Hematopoietic multipotent progenitor cell treated with erythropoietin and hydrocortisone succinate and interleukin-3 and kit ligand, for 6 days (in vitro differentiated cells): Measurements from ENCODE around the gene MYO10.
A peak's percentile ranks its signal among the peaks of the same experiment; 100 is the strongest.
"Not testable (repeated sequence)": the region's sequence is repeated elsewhere in the genome, so short reads cannot be mapped to it uniquely, and the experiment has no call there.

Source experiments
- DNase-seq: peaks from one replicate; pipeline ENCODE4 v3.0.0-alpha.2; 2015

Gene MYO10

DNA sequence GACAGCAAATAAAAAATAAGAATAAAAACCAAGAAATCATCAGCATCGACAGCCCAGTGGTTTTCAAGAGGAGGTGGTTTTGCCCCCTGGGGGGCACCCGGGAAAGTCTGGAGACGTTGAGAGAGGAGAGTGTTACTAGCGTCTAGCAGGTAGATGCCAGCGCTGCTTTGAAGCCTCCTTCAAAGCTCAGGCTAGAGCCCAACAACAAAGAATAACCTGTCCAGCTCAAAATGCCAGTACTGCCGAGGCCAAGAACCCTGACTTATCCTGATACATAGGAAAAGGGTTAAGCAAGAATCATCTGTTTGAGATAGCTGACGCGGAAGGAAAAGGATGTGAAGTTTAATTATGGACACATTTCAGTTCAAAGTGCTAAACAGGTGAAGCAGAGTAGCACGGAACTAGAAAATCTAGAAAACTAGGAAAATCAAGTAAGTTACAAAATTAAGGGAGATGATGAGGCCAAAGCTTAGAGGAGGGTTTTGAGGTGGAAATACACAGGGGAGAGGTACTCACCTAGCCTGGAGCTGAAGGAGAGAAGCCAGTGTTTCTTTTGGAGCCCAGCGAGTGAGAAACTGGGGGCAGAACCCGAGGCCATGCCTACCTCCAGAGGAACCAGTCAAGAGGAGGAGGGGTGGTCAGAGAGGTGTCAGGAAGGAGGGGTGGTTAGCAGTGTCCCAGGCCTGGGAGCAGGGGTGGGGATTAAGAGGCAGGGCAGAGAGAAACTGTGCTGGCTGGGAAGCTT lies 198.3 kb downstream of the MYO10 start:
- DNase-seq = no peak

DNA sequence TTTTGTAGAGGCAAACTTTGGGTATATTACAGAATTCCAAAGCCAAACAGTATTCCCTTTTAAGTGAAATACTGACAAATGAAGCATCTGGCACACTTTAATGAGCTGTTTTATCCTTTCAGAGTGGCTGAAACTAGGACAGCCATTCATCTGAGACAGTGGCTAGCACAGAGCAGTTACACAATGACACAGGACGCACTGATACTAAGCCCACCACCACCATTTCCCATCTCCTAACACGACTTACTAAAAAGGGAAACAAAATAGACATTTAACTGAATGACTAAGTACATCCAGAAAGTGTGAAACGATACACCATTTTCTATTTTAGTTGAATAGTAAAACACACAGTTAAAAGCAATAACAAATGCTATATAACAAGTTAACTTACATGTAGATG lies 198.9 kb downstream of the MYO10 start:
- DNase-seq = no peak

DNA sequence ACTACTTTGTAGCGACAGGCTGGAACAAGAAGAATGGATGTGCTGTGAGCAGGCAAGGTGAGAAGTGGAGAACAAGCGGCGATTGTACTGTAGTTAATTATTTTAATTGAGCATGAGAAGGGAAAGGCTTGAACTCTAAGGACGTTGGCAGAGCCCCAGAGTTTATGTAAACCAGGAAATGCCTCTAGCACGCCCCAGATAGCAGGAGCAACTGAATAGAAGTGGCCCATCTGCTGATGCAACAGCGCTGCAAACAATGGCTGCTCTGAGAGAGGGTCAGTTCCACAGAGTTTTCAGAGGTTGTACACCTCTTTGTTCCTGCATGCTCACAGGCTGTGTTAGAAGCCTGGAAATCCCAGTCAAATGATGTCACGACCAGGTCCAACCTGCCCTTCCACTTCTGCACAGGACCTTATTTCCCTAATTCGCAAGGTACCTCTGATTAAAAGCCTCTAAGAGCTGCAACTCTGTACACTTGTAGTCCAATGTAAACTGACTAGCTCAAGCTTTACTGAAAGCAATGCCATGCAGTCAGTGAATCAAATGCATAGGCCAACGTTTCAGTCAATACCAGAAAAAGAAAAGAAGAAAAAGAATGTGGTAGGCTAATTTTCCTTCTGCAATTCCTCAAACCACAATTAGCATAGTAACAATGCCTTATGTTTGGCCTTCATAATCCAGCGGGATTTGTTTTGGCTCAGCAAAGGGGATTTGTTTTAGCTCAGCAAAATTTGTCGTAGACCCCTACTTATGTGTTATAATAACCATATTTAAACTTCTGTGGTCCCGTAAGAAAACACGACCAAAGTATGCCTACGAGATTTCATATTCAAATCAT lies 199.7 kb downstream of the MYO10 start:
- no peak for DNase-seq

DNA sequence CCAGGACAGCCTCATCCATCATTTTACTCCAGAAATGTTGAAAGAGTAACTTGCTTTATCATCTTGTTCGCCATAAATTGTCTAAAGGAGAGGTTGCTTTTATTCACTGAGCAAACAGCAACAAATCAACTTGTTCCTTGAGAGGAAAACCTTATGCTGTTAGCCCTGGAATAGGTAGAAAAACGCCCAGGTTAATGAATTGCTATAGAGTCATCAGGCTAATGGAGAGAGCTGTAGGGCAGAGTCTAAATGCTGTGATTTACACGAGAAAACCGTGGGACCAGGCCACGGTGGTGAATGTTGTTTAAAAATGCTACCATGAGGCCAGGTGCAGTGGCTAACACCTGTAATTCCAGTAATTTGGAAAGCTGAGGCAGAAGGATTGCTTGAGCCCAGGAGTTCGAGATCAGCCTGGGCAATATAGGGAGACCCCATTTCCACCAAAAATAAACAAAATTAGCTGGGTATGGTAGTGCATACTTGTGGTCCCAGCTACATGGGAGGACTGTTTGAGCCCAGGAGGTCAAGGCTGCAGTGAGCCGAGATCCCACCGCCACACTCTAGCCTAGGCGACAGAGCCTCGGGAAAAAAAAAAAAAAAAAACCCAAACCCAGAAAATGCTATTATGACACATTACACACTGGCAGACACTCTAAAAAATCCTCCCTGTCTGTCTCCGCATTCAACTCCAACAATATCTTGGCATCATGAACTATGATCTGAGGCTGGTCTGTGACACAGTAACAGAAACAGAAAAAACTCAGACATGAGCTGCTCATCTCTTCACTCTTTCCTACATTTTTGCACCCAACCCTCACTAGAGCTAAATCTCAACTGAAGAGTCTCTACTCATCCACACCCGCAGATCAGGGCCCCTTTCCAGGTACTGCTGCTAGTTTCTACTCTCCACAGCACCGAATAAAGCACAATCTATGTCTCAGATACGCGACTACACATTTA lies 200.7 kb downstream of the MYO10 start:
- no peak for DNase-seq

DNA sequence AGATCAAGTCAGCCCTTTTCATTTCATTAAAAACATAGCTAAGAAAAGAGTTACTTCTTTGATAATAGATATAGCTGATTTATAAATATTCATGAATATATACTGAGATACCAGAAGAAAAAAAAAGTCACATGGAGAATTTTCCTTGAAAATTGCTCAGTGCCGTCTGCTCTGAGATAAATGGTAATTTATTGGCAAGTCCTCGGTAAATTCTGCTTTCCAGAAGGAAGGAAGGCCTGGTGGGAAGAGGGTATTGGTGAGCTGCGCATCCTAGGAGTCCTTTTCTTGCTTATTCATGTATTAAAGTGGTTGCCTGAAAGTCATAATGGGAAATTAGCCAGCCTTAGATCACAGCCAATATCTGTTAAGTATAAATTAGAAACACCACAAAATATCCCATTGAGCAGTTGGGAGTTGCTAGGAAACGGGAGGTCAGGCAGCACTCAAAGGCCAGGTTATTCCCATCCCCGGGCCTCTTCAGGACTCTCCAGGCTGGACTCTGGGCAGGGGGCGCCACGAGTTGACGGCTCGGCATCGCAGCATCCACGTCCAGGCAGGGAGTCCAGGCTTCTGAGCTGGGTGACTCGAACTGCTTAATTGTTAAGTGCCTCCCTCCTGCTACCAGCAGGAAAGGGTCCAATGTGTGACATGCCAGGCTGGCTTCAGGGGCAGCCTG lies 202.6 kb downstream of the MYO10 start:
- no peak for DNase-seq

DNA sequence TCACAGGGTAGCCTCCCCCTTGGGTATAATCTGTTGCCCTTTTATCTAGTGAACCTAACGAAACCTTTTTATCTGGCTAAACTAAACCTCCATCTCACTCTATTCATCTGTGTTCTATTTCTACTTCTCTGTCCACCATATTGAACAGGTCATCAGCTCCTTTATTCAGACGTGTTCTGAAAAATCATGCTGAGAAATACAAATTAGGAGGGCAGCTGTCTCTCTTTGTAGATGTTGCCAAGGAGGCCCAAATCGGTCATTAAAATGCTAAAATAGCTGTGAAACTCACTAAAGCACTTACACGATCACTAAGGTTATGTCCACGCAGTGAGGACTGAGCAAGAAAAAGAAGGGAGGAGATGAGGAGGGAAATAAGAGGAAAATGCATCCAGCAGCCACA lies 203.7 kb downstream of the MYO10 start:
- no peak for DNase-seq

DNA sequence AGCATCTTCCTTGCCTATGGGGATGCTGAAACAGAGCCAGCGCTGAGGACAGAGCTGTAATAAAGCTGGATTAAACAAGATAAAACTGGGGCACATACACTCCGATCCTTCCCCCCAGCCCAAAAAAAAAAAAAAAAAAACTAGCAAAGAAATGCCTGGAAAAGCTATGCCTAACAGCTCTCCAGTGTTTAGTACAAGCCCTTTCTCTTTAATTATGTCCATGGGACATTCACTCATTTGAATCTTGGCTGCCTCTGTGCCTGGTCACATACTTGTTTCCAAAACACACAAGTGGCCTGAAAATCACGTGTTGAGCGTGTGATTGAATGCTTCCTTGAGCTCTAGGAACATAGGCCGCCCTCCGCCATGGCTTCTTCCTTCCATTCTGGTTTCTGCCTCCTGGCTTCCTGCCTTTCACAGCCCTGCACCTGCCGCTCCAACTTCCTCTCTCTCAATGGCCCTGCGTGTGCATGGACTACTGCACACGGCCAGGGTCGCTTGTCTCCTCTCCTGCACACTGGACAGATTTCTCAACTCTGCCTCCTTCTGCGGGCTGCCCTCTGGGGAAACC lies 208.2 kb downstream of the MYO10 start:
- DNase-seq = peak; percentile 5

DNA sequence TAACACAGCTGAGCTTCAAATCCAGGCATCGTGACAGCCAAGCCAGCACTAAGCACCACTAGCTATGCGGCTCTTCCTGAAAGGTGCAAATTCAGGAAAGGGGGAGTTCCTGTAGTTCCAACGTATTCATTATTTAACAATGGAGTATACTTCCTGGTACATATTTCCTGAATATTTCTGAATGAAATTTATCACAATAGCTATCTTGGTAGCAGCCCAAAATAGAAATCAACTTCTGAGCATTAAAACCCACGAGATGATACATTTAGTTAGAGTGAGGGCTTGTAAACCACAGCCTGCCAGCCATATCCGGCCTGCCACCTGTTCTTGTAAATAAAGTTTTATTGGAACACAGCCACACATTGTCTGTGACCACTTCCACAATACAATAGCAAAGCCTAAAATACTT lies 209.5 kb downstream of the MYO10 start:
- DNase-seq = peak; percentile 43

DNA sequence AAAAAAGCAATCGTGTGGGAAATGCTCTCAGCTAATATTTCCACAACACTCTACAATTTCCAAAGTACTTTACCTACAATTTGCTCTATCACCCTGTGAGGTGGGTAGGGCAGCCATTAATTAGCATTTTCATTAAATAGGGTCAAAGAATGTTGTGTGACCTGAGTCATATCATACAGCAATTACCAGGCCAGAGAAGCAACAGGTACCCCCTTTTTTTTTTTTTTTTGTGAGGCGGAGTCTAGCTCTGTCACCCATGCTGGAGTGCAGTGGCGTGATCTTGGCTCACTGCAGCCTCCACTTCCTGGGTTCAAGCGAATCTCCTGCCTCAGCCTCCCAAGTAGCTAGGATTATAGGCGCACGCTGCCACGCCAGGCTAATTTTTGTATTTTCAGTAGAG lies 210.5 kb downstream of the MYO10 start:
- no peak for DNase-seq

DNA sequence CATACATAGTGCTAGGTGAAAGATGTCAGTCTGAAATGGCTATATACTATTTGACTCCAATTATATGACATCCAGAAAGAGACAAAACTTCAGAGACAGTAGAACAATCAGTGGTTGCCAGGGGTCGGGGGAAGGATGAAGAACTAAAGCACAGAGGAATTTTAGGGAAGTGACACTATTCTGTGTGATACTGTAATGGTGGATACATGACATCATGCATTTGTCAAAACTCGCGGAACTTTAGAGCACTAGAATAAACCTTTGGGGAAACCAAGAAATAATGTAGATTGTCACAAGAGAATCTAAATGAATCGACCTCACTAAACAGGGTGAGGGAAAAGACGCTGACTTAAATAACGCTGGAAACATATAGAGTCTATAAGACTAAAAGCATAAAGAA lies 212.3 kb downstream of the MYO10 start:
- no peak for DNase-seq

DNA sequence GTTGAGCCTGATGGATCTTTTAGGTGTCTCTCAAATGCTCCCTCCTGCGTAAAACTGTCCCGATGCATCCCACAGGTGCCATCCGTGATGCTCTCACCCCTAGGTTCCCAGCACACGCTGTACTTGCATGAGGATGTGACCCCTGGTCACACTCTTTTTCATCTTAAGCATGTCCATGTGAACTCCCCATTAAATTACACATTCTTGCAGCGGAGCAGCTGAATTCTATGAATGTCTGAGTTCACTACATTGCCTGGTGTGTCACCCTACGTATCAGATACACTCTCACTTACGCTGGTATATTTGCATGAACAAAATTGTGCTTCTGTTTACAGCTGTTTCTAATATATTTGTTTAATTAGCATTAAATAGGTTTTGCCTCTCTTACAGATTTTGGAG lies 214.0 kb downstream of the MYO10 start:
- no peak for DNase-seq

DNA sequence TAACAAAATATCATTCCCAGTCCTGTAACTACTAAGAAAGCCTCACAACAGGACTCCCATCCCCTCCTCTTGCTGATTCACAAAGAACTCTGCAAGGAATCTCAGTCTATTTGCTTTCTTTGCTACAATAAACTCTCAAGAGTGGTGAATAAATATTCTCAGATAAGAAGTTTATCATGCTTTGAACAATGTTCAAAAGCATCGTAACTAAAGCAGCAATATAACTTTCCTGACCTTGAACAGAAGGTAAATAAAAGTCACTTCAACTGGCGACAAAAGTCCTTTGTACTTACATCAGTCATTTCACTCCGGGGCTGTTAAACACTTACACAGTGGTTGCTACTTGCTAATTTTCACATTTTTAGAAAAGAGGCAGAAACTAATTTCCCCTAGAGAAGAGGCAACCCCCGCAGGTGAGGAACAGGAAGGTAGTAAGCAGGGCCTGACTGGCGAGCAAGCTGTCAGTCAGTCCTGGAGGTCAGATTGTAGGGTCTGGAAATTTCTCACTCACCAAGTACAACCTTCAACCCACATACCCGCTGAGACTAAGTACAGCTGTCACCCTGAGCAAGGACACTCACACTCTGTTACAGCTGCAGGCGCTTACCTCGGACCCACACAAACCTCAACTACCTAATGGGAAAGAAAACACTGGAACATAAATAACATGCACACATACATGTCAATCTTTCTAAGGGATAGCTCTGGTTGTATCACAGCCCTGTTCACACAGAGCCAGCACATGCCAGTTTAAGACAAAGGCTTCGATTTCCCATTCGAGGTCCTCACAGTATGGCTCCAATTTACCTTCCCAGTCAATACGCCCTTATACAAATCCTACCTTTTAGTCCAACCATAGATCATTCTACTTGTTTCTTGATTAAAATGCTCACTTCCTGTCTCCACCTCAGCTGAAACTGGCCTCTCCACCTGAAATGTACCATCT lies 214.7 kb downstream of the MYO10 start:
- no peak for DNase-seq

DNA sequence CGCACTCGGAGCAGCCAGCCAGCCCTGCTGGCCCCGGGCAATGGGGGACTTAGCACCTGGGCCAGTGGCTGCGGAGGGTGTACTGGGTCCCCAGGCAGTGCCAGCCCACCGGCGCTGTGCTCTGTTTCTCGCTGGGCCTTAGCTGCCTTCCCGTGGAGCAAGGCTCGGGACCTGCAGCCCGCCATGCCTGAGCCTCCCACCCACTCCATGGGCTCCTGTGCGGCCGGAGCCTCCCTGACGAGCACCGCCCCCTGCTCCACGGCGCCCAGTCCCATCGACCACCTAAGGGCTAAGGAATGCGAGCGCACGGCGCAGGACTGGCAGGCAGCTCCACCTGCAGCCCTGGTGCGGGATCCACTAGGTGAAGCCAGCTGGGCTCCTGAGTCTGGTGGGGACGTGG lies 218.1 kb downstream of the MYO10 start:
- not testable (repeated sequence) for DNase-seq

DNA sequence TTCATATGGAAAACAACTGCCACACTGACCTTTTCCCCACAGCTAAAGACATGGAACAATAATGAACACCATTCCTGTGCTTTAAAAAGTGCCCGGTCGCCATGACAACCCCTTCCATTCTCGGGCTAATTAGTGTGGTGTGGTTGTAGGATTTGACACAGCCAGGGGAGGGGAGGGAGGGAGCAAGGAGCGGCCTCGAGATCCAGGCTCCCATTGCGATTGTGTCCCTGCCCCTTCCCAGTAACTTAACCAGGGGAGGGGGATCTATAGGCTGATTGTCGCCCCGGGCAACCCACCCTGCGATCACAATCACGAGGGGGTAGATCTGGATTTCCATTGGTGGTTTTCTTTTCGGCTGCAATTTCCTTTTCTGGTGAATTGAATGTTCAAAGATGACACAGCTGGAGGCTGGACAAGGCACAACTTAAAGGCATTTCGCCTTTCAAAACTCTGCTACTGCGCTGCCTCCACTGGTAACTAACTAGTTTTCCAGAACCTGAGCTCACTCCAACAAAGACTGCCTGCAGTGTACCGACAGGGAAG lies 222.6 kb downstream of the MYO10 start:
- no peak for DNase-seq

DNA sequence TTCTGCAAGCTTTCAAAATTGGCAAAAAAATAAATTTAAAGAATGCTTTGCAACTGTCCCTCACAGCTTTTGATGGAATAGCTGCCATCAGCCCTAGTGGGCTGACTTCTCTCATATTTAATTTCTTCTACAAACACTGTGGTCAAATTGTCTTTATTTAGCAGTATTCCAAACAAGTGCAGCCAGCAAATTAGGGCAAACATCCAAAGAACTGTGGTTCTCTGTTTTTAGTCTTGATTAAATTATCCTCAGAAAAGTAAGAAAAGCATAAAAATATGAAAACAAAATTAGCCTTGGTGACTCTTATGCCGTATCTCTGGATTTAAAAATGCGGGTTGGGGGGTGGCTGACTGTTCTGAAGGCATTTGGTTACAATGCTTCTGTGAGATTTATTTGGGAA lies 223.5 kb downstream of the MYO10 start:
- no peak for DNase-seq

DNA sequence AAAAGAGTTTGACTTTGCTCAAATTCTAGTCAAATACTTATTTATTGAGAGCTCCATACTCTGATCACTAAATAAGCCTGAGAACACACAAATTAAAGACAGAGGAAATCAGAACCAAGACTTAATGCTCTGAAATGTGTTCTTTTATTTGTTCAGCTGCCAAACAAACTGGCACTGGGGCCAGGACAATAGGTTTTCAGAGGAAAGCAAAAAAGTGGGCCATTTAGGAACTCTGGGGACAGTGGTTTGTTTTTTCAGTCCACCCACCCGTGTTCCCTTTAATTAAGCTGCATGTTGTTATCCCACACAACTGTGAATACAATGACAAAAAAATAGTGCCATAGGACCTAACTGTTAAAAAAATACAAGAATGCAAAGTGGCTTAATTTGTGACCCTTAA lies 223.9 kb downstream of the MYO10 start:
- no peak for DNase-seq

DNA sequence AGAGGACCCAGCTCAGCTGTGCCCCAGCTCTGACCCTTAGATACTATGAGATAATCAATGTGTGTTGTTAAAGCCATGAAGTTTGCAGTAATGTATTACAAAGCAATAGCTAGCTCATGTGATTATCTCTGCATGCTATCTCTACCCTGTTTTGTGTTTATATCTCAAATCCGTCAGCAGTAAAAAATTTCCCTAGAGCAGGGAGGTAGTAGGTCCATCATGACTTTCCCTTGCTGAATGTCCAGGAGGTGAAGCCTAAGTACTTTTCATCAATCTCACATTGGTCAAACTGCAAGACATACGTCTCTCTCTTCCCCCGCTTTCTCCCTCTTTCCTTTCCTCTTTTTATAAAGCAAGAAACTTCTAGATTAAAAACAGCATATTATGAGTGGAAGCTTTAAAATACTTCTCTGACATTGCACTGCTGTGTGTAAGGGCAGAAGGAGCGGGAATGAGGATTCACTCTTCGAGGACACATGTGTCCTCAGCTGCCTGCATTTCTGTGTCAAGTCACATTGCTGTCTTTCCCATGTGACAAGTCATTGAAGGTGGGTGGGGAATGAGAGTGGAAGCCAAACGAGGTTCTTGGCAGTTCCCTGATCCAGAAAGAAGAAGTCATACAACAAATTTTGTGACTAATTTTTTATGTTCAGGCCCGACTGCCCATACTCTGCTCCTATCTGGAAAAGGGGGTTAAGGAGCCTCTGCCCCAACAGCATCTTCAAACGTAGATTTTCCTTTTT lies 226.2 kb downstream of the MYO10 start:
- no peak for DNase-seq

DNA sequence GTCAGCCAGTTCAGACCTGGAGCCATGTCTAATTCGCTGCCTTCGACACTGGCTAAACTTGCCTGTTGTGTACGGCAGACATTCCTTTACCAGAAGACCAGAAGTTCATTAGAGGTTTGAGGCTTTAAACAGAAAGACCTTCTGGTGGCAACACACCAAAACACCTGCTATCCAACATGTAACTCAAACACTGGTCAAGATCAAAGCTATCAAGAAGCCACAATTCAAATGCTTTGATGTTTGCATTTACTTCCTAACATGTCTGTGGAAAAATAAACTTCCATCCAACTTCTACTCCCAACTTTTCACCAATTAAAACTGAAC lies 228.3 kb downstream of the MYO10 start:
- no peak for DNase-seq

DNA sequence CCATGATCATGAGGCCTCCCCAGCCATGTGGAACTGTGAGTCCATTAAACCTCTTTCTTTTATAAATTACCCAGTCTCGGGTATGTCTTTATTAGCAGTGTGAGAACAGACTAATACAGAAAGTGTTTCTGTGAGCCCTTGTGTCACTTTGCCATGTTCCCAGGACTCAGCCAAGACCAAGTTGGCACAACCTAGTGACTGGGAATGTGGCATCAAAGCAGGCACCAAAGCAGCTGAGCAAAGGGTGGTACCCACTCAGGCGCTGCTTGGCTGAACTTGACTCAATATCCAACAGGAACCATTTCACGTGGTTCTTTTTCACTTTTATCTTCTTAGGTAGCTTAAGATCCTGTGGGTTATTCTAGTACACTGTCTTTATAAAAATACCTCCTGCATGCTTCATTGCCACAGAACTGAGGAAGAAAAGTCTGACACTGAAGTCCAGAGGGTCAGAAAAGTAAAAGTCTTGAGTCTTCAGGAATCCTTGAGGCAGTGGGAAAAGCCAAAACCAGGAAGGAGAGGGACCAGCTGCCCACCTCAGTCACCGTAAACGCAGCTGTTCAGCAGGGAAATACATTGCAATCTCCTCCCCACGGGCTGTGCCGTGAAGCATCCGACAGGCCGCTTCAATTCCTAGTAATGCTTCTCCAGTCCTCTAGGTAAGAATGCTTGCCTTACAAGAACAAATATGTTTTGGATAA lies 228.8 kb downstream of the MYO10 start:
- DNase-seq = no peak

DNA sequence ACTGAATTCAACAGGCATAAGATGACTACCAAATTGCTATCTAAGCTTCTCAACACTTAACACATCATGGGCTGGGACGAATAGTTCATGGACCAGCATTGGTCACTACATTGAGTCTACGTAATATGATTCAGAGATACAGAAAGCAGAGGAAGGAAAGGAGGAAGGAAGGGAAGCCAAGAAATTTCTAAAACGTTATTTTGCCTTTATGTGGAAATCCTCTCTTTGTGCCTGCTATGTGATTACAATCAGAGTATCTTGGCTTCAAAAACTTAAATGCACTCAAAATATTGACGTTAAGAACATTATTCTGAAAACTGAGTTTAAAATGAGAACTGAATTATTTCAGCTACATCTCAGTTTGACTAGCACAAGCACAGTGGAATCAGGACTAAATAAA lies 231.1 kb downstream of the MYO10 start:
- no peak for DNase-seq
